Fibroblast of skin of right biceps (primary cell): ENCODE results near the gene FGGY.
A peak's percentile ranks its signal among the peaks of the same experiment; 100 is the strongest.
"Not testable (repeated sequence)": the region's sequence is repeated elsewhere in the genome, so short reads cannot be mapped to it uniquely, and the experiment has no call there.

Experiments
- DNase-seq: peaks from one replicate; pipeline ENCODE4 v3.0.0-alpha.2; 2013

The FGGY gene

GRCh38 chr1:59452559-59452958 is 155.7 kb downstream of the FGGY start:
- DNase-seq, result no peak

DNA sequence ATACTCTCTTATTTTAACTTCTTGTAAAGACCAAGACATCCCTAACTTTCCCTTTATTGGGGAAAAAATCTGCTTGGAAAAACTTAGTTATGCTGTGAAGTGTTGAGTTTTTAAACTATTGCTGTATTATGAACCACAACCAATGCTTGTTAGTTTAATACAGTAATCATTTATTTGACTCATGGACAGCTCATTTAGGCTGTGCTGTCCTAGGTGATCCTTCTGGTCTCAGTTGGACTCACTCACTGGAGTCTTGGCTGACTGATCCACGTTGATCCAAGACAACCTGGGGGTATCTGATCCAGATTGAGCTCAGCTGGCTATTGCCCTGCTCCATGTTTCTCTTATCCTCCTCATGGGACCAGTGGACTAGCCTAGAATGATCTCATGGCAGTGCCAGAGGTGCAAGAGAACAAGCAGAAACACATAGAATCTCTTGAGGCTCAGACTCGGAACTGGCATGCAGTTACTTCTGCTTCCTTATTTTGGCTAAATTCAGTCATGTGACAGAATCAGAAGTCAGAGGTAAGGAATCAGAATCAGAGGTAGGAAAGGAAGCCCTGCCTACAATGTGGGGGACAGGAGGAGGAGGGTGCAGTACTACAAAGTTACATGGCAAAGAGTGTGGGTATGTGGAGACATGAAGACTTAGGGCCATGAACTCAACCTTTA is 156.5 kb downstream of the FGGY start:
- DNase-seq, result peak; percentile 50

- peak; percentile 85 for DNase-seq
Measured at GRCh38 chr1:59455206-59455605, 158.3 kb downstream of the FGGY start.

DNA sequence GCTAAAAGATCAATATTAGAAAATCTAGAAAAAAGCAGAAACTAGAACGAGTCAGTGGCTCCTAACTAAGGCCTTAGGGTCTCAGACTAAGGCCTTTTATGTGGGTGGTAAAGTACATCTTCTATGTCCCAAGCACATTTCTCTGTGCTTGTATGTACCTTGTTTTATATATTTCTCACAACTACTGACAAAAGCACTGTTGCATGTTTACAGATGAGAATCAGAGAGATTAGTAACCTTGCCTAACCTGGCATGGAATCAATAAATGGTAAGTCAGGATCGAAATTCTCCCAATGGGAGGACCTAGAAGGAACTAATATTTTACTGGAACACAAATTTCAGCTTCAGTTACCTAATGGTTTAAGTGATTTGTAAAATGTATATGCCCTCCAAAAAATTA is 160.9 kb downstream of the FGGY start:
- DNase-seq, result no peak

DNA sequence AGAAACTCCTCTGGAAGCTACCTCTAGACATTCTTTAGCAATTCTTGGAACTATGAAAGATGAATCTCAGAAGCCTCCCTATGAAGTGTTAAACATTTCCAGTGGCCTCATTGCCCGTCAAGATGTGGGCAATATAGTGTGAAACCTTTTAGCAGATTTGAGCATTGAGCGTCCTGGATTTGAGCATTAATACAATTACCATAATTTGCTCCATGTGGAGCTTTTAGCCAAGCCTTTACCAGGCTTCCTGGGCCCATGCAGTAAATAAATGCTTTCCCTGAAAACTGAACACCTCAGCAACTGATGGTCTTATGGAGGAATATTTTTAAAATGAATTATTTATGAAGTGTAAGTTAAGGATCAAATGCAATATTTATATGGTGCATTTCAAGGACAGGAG is 162.0 kb downstream of the FGGY start:
- no peak for DNase-seq

DNA sequence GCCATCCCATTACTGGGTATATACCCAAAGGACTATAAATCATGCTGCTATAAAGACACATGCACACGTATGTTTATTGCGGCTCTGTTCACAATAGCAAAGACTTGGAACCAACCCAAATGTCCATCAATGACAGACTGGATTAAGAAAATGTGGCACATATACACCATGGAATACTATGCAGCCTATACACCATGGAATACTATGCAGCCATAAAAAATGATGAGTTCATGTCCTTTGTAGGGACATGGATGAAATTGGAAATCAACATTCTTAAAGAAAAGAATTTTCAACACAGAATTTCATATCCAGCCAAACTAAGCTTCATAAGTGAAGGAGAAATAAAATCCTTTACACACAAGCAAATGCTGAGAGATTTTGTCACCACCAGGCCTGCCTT is 166.0 kb downstream of the FGGY start:
- DNase-seq, result not testable (repeated sequence)

GRCh38 chr1:59465478-59465877 is 168.6 kb downstream of the FGGY start:
- not testable (repeated sequence) for DNase-seq

GRCh38 chr1:59468828-59469428 is 172.0 kb downstream of the FGGY start:
- DNase-seq, result no peak

GRCh38 chr1:59471991-59472570 is 175.2 kb downstream of the FGGY start:
- DNase-seq, result not testable (repeated sequence)

DNA sequence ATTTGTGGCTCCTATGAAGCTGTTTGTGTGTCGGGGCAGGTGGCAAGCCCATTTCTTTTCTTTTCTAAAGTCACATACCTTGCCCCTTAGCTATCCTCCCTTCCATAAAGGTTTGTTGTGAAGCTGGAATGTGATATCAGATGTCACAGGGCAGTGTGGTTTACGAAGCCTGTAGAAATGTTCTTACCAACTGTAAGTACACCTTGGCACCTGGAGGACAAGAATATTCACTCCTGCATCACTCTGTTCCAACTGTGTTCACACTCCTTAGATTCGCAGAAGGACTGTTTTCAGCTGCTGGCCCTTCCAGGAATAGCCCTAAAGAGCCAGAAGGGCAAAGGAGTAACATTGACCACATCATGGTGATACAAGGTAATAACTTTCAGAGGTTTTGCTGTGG is 176.9 kb downstream of the FGGY start:
- no peak for DNase-seq

- DNase-seq, result no peak
Measured at GRCh38 chr1:59474496-59474895, 177.6 kb downstream of the FGGY start.

DNA sequence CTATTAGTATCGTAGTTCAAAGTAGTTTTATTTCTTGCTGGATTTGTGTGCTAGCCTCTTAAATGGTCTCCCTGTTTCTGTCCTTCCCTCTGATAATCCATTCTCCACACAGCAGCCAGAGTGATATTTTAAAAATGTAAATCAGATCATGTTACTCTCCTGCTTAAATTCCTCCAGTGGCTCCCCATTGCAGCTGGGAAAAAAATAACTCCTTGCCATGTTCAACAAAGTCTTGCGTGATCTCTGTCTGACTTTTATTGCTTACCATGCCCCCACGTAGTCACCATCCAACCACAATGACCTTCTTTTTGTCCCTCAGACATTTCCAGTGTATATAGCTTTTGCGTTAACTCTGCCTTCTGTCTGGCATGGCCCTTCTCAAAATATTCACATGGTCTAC is 178.8 kb downstream of the FGGY start:
- no peak for DNase-seq

- peak; percentile 79 for DNase-seq
Measured at GRCh38 chr1:59477286-59477685, 180.4 kb downstream of the FGGY start.

- DNase-seq, result no peak
Measured at GRCh38 chr1:59477867-59478266, 181.0 kb downstream of the FGGY start.

GRCh38 chr1:59478822-59479221 is 181.9 kb downstream of the FGGY start:
- no peak for DNase-seq

DNA sequence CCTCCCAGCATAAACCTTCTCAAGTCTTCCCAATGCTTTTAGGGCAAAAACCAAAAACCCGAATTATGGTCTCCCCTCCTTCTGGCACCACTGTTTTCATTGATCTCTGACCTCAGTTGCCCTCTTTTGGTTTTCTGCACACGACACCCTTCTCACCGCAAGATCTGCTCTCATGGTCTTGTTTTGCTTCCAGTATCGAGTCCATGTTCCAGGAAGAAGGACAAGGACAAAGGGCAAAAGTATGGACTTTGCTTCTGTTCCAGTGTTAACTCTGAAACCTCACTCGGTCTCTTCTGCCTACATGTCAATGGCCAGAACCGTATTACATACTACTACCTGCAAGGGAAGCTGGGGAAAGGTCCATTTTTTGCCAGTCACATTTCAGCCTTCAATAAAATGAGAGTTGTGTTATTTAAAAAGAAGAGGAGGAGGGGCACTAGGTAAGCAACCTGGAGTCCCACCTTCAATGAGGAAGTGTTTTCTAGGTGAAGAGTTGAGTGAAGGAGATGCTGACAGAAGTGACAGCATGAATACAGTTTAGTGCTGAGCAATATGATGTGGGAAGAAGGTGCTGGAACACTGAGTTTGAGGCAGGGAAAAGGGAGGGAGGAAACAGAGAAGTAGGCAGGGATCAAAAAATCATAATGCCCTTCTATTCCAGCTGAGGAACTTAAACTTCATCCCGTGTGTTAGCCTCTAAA is 183.4 kb downstream of the FGGY start:
- DNase-seq, result no peak

GRCh38 chr1:59481881-59482505 is 185.1 kb downstream of the FGGY start:
- peak; percentile 43 for DNase-seq

GRCh38 chr1:59482986-59483385 is 186.1 kb downstream of the FGGY start:
- DNase-seq, result no peak

DNA sequence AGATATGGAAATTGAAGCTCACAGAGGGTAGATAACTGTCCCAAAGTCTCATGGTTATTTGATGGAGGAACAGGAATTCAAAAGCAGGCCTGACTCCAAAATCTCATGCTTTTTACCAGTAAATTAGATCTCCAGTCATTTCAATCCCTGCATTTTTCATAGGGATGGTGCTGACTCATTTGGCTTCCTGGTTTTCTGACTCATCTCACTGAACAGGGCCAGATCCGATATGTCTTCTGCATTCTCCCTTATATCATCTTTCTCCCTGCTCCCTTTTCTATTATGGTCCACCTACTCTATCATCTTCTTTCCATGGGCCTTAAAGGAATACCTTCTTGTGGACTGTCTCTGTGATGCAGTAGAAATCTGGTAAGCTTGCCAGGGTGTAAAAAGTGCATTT is 187.2 kb downstream of the FGGY start:
- DNase-seq, result peak; percentile 96

DNA sequence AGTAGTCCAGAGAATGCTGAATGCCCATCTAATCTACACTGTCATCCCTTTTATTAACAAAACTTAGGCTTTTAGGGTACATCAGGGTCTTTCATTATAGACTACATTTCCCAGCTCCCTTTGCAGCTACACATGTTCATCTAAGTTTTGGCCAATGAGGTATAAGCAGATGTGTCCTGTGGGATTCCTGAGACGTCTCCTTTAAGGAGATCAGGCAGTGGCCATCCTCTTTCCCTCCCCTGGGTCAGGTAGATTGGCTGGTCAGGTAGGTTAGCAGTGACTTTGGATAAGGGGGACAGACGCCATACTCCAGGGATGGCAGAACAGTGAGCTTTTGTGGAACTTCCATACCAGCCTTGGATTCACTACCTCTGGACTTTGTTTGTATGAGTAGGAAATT is 188.3 kb downstream of the FGGY start:
- DNase-seq, result no peak

DNA sequence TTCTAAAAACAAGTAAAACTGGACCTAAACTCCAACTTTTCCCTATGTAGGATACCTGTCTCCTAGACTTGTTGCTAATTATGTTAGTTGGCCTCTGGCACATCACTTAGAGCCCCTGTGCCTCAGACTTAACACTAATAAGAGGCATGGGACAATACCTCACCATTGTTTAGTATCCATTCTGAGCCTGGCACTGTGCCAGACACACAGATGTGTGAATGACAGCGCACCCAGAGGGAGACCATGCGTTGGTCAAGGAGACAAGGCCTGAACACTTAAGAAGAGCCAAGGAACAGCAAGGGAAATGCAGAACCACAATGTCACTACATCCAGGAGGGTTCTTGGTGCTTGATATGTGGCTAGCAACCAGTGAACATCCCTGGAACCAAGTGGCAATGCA is 189.1 kb downstream of the FGGY start:
- DNase-seq, result no peak

DNA sequence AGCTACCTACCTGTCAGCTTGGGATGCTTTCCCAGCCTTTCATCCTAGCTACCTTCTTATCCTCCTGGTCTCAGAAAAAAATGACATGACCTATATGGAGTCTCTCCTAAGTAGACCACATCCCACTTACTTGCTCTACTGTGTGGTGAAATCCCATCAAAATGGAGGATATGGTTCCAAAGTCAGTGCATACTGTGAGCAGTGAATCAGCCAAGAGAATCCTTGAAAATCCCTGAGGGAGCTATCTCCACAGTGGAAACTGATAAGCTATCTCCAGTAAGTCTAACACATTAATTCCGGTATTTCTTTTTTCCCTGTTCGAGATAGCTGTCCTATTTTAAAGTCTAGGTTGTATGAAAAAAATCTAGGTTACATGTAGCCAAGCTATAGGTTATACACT is 189.7 kb downstream of the FGGY start:
- DNase-seq, result peak; percentile 56

- DNase-seq, result peak; percentile 41
Measured at GRCh38 chr1:59487335-59488031, 190.6 kb downstream of the FGGY start.
